Panc1 (cell line): ENCODE results near the gene GNB1. TPM values are rescaled to one million over a fixed set of nuclear protein-coding genes. Genes with fewer than 3 reads are reported as not detected.
"Not testable (repeated sequence)": the region's sequence is repeated elsewhere in the genome, so short reads cannot be mapped to it uniquely, and the experiment has no call there.

Source experiments
- ATAC-seq: fragments of 200-7000 bp; cut with Tn5 transposase; 2 replicates; pipeline ENCODE4 v1.9.1; 2020; ENCODE audit warnings: mild to moderate bottlenecking, moderate library complexity
- BruUV-seq: library from RNA; stranded (reverse); fragments of 400-500 nt; replicated peaks from 2 replicates; lab custom pipeline; 2021; lab: Mats Ljungman, UMichigan
- CTCF ChIA-PET: fragments of 300-600 bp; sonication (Branson Sonifier 250); formaldehyde crosslinking; loops from one replicate; lab custom pipeline; 2022; ENCODE audit warnings: antibody characterized with exemption; lab: Charles Lee
- POLR2A ChIA-PET: fragments of 300-600 bp; sonication (Branson Sonifier 250); formaldehyde crosslinking; loops from one replicate; lab custom pipeline; 2022; ENCODE audit warnings: antibody characterized with exemption; lab: Charles Lee
- DNase-seq: peaks from one replicate; pipeline ENCODE4 v3.0.0-alpha.2; 2010; ENCODE audit warnings: low read depth, low spot score
- H3K27ac ChIP-seq: 2 replicates; pipeline ENCODE4 v1.5.1; 2011; ENCODE audit warnings: mild to moderate bottlenecking, low read length, inconsistent platforms
- H3K27me3 ChIP-seq: fragments of 200-500 bp; sonication (Bioruptor generic); 2 replicates; pipeline ENCODE4 v1.6.0; 2014; ENCODE audit warnings: low read length, inconsistent platforms; ENCODE audit not compliant: control insufficient read depth, insufficient read depth
- H3K36me3 ChIP-seq: fragments of 200-500 bp; sonication (Bioruptor generic); 2 replicates; pipeline ENCODE4 v1.5.1; 2014; ENCODE audit warnings: inconsistent platforms, mild to moderate bottlenecking, low read length, moderate library complexity; ENCODE audit not compliant: control insufficient read depth, insufficient read depth
- H3K4me1 ChIP-seq: 2 replicates; pipeline ENCODE4 v1.5.1; 2011; ENCODE audit warnings: inconsistent platforms, mild to moderate bottlenecking, low read length, moderate library complexity; ENCODE audit not compliant: control insufficient read depth, insufficient read depth
- H3K4me3 ChIP-seq, 2 experiments: 2 replicates each; pipeline ENCODE4 v1.5.1; 2011 to 2012; ENCODE audit warnings: low read depth in 2 of 2, low read length in 2 of 2, mild to moderate bottlenecking in 2 of 2, inconsistent platforms in 1 of 2, moderate library complexity in 1 of 2
- H3K9me3 ChIP-seq: fragments of 200-500 bp; sonication (Bioruptor generic); 2 replicates; pipeline ENCODE4 v1.5.1; 2014; ENCODE audit warnings: low read depth, mild to moderate bottlenecking, inconsistent platforms, low read length, moderate library complexity; ENCODE audit not compliant: control insufficient read depth, insufficient read depth
- POLR2AphosphoS5 ChIP-seq: IDR thresholded peaks from 2 replicates; pipeline ENCODE4 v1.6.1; 2012; ENCODE audit warnings: mild to moderate bottlenecking, low read depth, low read length, moderate library complexity
- SIN3A ChIP-seq: IDR thresholded peaks from 2 replicates; pipeline ENCODE4 v1.6.1; 2012; ENCODE audit warnings: low read depth, mild to moderate bottlenecking, low read length, moderate library complexity, borderline replicate concordance; ENCODE audit not compliant: insufficient read depth
- TCF7L2 ChIP-seq: IDR thresholded peaks from 2 replicates; pipeline ENCODE4 v1.6.1; 2011; ENCODE audit warnings: mild to moderate bottlenecking, low read depth, low read length, inconsistent platforms
- in situ Hi-C: cut with HindIII; loops from 2 replicates; pipeline ENCODE4 v1.10.0; 2016; ENCODE audit warnings: low sequenced_read_pairs, low pct_unique_long_range_greater_than_20kb
- intact Hi-C: fragments of 100-400 bp; cut with micrococcal nuclease; formaldehyde crosslinking; loops from one replicate; pipeline ENCODE4 v1.10.0; 2022; ENCODE audit not compliant: unreplicated experiment
- total RNA-seq: library from RNA; stranded (reverse); gene quantifications from one replicate; pipeline ENCODE4 v1.2.1, GENCODE V29; 2021; ENCODE audit not compliant: unreplicated experiment
- TF ChIP-seq, protein P1 (sequence below), 2 experiments: IDR thresholded peaks; 2 replicates each; pipeline ENCODE4 v1.6.1; 2011 to 2012; ENCODE audit warnings: low read depth in 2 of 2, control low read depth in 1 of 2, low read length in 1 of 2, mild to moderate bottlenecking in 1 of 2, moderate library complexity in 1 of 2; ENCODE audit not compliant: insufficient read depth in 1 of 2
- TF ChIP-seq, protein P2 (sequence below): fragments of 450-650 bp; IDR thresholded peaks from 2 replicates; pipeline ENCODE4 v1.5.1; 2017; ENCODE audit warnings: mild to moderate bottlenecking

The GNB1 gene
- total RNA-seq, 1 experiment from 2014 or later, result 499 TPM

DNA sequence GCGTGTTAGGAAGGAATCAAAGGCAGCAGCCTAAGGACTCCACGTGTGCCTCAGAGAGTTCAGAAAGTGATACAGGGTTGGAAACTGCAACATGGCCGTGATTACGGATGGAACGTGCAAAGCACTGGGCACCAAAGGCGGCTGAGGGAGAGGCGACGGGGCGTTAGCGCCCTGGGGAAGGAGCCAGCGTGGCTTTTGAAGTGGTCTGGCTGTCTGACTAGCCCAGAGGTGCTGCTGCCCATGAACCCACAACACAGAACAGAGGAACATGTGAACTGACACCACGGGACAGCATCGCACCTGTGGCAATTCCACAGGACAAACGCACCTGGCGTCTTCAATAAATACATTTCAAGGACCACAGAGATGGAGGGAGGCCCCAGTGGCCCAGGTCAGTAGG lies 46.2 kb upstream of the GNB1 start:
- in situ Hi-C loops, result loop anchor here (10.0 kb wide), 1 partner anchor 58 kb away; no protein-coding TSS in a partner anchor
- no peaks in the 10 kb centered on the region; the same call in 1 of the 2 replicates for H3K4me1 ChIP-seq
- H3K27ac ChIP-seq, result no peak overlapping the region
- H3K27me3 ChIP-seq, result no peaks in the 10 kb centered on the region
- H3K36me3 ChIP-seq, result no peaks in the 10 kb centered on the region
- DNase-seq, result no peak
- ChIA-PET POLR2A (no interaction called here), CTCF (no interaction called here)
- no TSS peak for BruUV-seq
- H3K9me3 ChIP-seq, result no peaks in the 10 kb centered on the region
- H3K4me3 ChIP-seq, result no peak overlapping the region
- no peak for TF ChIP-seq POLR2AphosphoS5
- TF ChIP-seq, protein P1, sequence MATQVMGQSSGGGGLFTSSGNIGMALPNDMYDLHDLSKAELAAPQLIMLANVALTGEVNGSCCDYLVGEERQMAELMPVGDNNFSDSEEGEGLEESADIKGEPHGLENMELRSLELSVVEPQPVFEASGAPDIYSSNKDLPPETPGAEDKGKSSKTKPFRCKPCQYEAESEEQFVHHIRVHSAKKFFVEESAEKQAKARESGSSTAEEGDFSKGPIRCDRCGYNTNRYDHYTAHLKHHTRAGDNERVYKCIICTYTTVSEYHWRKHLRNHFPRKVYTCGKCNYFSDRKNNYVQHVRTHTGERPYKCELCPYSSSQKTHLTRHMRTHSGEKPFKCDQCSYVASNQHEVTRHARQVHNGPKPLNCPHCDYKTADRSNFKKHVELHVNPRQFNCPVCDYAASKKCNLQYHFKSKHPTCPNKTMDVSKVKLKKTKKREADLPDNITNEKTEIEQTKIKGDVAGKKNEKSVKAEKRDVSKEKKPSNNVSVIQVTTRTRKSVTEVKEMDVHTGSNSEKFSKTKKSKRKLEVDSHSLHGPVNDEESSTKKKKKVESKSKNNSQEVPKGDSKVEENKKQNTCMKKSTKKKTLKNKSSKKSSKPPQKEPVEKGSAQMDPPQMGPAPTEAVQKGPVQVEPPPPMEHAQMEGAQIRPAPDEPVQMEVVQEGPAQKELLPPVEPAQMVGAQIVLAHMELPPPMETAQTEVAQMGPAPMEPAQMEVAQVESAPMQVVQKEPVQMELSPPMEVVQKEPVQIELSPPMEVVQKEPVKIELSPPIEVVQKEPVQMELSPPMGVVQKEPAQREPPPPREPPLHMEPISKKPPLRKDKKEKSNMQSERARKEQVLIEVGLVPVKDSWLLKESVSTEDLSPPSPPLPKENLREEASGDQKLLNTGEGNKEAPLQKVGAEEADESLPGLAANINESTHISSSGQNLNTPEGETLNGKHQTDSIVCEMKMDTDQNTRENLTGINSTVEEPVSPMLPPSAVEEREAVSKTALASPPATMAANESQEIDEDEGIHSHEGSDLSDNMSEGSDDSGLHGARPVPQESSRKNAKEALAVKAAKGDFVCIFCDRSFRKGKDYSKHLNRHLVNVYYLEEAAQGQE (IDR thresholded peaks at IDR 0.05; ENCODE audit: insufficient read depth in 1 of 2, low read depth in 2 of 2, low read length in 1 of 2), result no peak
- TF ChIP-seq, protein P2, sequence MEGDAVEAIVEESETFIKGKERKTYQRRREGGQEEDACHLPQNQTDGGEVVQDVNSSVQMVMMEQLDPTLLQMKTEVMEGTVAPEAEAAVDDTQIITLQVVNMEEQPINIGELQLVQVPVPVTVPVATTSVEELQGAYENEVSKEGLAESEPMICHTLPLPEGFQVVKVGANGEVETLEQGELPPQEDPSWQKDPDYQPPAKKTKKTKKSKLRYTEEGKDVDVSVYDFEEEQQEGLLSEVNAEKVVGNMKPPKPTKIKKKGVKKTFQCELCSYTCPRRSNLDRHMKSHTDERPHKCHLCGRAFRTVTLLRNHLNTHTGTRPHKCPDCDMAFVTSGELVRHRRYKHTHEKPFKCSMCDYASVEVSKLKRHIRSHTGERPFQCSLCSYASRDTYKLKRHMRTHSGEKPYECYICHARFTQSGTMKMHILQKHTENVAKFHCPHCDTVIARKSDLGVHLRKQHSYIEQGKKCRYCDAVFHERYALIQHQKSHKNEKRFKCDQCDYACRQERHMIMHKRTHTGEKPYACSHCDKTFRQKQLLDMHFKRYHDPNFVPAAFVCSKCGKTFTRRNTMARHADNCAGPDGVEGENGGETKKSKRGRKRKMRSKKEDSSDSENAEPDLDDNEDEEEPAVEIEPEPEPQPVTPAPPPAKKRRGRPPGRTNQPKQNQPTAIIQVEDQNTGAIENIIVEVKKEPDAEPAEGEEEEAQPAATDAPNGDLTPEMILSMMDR, result no peak
- TF ChIP-seq TCF7L2, result no peak
- no peak for TF ChIP-seq SIN3A
- ATAC-seq, result 0 out of 2 replicates have a peak, but pooled peaks have one; percentile 40
- intact Hi-C loops, result no loop called here

DNA sequence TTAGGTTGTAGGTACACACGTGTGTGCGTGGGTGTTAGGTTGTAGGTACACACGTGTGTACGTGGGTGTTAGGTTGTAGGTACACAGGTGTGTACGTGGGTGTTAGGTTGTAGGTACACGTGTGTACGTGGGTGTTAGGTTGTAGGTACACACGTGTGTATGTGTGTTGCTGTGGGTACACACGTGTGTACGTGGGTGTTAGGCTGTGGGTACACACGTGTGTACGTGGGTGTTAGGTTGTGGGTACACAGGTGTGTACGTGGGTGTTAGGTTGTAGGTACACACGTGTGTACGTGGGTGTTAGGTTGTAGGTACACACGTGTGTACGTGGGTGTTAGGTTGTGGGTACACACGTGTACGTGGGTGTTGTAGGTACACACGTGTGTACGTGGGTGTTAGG lies 44.0 kb upstream of the GNB1 start:
- intact Hi-C loops, BruUV-seq, H3K27me3 ChIP-seq, CTCF ChIA-PET, H3K4me3 ChIP-seq, H3K27ac ChIP-seq, DNase-seq, ATAC-seq, H3K36me3 ChIP-seq, H3K9me3 ChIP-seq, H3K4me1 ChIP-seq: not testable (repeated sequence)
- in situ Hi-C loops, result loop anchor here (10.0 kb wide), 1 partner anchor 60 kb away; no protein-coding TSS in a partner anchor
- POLR2A ChIA-PET, result interaction anchor here (0.7 kb wide), 1 partner anchor 15 kb away, joined by 4 read pairs; no protein-coding TSS in a partner anchor
